ENCODE results near the gene RPL38.

Gene RPL38

GRCh38 chr17:74249590-74250270, 46.3 kb downstream of the RPL38 start:
- DNase-seq (ENCODE audit: low read depth in 2 of 2): no peak

DNA sequence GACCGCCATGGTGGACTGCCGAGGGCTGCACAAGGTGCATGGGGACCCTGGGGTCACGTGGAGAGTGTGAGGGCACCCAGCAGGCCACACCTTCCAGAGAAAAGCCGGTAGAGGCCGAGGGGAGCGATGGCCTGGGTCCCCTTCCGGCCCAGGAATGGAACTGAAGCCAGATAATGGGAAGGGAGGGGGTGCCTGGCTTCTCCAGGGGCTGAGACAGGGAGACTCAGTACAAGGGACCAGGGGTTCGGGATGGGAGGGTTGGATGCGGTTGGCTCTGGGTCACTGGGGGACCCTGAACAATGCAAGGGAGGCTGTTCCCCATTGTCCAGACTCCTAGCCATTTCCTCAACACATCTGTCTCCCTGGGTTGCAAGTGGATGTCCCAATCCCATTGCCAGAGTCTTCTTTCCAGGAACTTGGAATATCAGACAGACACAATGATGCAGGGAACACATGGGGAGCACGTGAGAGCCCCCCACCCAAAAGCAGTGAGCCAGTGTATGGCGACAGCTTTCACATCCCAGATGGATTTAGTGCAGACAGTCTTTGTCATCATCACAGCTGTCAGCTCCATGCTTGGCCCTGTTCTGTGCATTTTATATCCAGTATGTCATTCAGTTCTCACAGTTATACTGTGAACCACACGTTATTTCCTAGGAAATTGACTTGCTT, 47.0 kb downstream of the RPL38 start:
- DNase-seq (ENCODE audit: low read depth in 2 of 2): no peak

- DNase-seq (ENCODE audit: low read depth in 2 of 2): no peak
Observed at GRCh38 chr17:74251051-74251450, 47.6 kb downstream of the RPL38 start.

- DNase-seq (ENCODE audit: low read depth in 2 of 2): no peak
Observed at GRCh38 chr17:74251569-74251968, 48.1 kb downstream of the RPL38 start.

- DNase-seq (ENCODE audit: low read depth in 2 of 2): no peak
Observed at GRCh38 chr17:74252211-74252610, 48.7 kb downstream of the RPL38 start.

DNA sequence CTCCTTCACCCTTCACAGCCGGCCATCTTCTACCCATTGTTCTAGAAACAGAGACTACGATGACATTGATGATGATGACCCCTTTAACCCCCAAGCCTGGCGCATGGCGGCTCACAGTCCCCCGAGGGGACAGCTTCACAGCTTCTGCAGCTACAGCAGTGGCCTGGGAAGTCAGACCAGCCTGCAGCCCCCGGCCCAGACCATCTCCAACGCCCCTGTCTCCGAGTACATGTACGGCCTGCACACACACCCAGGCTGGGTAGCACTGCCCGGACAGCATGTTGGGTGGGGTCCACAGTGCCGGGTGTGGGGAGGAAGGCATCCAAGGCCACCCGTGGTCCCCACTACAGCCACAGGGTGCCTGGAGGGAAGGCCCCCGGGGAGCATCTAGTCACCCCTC, 49.6 kb downstream of the RPL38 start:
- DNase-seq (ENCODE audit: low read depth in 2 of 2): no peak

DNA sequence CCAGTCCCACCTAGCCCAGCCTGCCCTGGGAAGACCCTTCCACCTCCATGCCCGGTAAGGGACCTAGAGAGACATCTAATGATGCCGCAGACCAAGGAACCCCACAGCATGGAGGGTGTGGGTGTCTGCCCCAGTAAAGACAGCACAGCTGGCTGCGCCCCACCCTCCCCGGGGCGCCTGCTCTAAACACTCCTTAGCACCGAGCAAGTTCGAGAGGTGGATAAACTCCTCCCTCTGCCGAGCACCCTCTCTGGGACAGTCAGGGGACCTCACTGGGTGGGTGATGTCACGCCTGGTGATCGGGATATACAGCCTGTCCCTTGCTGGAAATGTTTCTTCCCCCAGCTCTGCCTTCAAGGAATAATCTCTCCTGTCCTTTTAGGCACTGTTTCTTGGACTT, 53.8 kb downstream of the RPL38 start:
- DNase-seq (ENCODE audit: low read depth in 2 of 2): no peak

GRCh38 chr17:74259667-74260524, 56.4 kb downstream of the RPL38 start:
- DNase-seq (ENCODE audit: low read depth in 2 of 2): no peak

All from fibroblast of skin of left biceps (primary cell).